Measurements from ENCODE around the gene CLEC18B. TPM values are rescaled to one million over a fixed set of nuclear protein-coding genes. Genes with fewer than 3 reads are reported as not detected.

CLEC18B gene
- total RNA-seq, 4 donors from 2014 or later = 0.30 to 1.4 TPM; not detected in 2

DNA sequence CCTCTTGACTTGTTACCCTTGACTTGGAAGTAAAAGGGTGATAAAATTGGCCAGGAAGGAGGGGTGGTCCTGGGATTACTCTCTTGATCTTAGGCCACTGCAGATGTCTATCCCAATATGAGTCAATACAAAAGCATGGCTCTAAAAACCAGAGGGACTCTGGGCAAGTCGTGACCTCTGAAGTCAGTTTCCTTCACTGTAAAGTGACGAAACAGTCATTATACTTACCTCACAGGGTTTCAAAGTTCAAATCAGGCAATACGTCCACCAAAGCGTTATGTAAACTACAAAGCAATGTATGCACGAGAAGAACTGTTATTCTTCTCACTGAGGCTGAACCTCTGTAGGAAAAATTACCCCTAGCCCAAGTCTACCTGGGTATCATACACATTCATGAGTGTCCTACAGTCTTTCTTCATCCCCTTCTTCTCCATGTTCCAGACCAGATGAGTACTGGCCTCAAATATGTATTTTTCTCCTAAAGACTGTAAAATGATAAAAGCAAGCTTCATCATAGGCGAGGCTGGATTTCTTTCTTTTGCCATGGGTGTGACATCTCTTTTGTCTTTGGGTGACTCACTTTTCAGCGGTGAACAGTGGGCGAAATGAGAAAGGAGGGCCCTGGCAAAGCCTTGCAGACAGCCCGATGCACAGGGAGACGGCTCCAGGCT, 34.5 kb upstream of the CLEC18B start:
- DNase-seq (ENCODE audit: low spot score in 2 of 2) = no peak
- intact Hi-C loops (cut with DNase I; ENCODE audit: low total_unique reads) = no loop called here
- WGBS, 2 donors = 75 to 80% methylated on average over 10 of the region's 10 CpGs
- TF ChIP-seq, protein P1, sequence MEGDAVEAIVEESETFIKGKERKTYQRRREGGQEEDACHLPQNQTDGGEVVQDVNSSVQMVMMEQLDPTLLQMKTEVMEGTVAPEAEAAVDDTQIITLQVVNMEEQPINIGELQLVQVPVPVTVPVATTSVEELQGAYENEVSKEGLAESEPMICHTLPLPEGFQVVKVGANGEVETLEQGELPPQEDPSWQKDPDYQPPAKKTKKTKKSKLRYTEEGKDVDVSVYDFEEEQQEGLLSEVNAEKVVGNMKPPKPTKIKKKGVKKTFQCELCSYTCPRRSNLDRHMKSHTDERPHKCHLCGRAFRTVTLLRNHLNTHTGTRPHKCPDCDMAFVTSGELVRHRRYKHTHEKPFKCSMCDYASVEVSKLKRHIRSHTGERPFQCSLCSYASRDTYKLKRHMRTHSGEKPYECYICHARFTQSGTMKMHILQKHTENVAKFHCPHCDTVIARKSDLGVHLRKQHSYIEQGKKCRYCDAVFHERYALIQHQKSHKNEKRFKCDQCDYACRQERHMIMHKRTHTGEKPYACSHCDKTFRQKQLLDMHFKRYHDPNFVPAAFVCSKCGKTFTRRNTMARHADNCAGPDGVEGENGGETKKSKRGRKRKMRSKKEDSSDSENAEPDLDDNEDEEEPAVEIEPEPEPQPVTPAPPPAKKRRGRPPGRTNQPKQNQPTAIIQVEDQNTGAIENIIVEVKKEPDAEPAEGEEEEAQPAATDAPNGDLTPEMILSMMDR (IDR thresholded peaks at IDR 0.05) = no peak
- H3K4me3 ChIP-seq (ENCODE audit: low read depth, poor library complexity, severe bottlenecking) = no peak overlapping the region

DNA sequence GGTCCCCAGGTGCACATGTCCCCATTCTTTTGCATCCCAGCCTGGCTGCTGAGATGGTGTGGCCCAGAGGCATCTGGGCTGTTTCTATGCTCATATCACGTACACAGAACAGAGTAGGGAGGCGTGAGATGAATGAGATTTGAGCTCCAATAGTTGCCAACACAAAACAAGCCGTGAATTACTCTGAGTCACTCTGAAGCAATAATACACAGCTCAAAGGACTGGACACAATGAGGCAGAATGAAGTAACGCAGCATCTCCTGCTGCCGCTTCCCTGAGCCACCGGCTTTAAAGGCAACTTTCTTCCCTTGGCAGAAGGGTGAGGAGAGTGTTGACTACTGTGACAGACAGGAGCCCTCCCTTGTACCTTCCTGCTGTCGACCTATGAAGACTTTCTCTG, 33.9 kb upstream of the CLEC18B start:
- H3K4me3 ChIP-seq (ENCODE audit: low read depth, poor library complexity, severe bottlenecking) = no peak overlapping the region
- TF ChIP-seq, protein P1 (IDR thresholded peaks at IDR 0.05) = no peak
- intact Hi-C loops (cut with DNase I; ENCODE audit: low total_unique reads) = no loop called here
- DNase-seq (ENCODE audit: low spot score in 2 of 2) = no peak
- WGBS, 2 donors = 70 to 83% methylated on average over 7 of the region's 7 CpGs

DNA sequence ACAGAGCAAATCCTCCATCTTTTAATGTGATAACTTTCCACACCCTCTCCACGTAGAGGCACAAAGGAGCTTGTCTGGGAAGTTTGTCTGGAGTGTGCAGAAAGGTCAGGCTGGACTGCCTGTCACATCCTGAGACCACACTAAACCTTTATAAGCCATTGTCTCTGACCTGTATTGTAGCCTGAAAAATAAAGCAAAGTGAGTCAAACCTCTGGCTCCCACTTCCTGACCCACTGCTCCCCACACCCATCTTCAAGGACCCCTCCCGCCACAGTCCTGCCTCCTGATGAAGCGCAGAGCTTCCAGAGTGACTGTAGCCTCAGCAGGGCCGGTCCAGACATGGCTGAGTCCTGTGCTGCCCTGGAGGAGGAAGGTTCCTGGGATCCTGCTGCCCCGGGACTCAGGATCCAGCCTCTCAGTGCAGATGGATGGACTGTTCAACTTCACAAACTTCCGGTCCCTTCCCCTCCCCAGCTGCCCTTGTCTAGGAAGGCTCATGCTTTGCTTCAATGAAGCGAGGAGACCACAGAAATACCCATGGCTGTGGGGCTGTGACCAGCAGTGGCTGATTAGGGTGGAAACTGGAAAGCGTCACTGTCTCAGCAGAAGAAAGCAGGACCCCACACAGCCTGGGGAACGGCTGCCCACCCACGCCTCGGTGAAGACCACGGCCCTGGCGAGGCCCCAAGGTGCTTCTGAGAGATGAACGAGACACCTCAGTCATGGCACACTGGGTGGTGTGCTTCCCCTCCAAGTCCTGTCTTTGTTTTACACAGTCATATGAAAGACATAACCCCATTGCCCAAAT, 30.9 kb upstream of the CLEC18B start:
- H3K4me3 ChIP-seq (ENCODE audit: low read depth, poor library complexity, severe bottlenecking) = no peak overlapping the region
- TF ChIP-seq, protein P1 (IDR thresholded peaks at IDR 0.05) = no peak
- TF ChIP-seq POLR2A (IDR thresholded peaks at IDR 0.05) = no peak
- intact Hi-C loops (cut with DNase I; ENCODE audit: low total_unique reads) = no loop called here
- no peak for DNase-seq (ENCODE audit: low spot score in 2 of 2)
- 91 to 97% methylated on average over 9 to 14 of the region's 14 CpGs for WGBS, 2 donors

DNA sequence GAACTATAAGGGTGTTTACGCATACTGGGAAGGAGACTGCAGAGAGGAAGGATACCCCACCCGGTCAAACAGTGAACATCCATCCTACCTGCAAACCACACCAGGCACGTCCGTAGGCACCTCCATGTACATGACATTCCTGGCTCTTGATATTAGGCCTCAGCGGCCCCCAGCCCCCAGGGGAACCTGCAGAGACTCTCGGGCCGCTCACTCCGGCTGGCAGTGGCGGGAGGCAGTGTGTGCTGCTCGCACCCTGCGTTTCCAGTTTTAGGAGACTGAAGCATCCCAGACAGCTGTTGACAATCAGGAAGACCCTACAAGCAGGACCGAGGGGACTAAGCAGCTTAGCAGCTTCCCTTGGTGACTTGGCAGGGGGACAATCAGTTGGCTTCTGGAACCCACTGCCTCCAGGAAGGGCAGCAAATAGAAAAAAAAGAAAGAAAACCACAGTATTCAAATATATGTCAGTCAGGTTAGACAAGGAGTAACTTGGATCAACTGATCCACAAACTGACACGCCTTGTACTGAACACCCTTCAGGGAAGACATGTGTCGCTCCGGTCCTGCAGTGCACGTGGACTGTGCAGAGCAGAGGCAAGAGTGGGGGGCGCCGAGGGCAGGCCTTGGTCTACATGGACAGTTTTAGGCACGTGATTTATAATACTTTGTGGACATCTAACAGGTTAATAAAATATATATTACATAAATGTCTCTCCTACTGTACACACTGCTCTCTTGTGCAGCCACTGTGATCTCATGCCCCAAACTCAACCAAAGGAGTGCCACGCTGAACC, 29.9 kb upstream of the CLEC18B start:
- intact Hi-C loops (cut with DNase I; ENCODE audit: low total_unique reads) = no loop called here
- no peak for TF ChIP-seq POLR2A (IDR thresholded peaks at IDR 0.05)
- TF ChIP-seq, protein P1 (IDR thresholded peaks at IDR 0.05) = no peak
- no peak for DNase-seq (ENCODE audit: low spot score in 2 of 2)
- H3K4me3 ChIP-seq (ENCODE audit: low read depth, poor library complexity, severe bottlenecking) = no peak overlapping the region
- WGBS, 2 donors = 91 to 92% methylated on average over 20 of the region's 20 CpGs

DNA sequence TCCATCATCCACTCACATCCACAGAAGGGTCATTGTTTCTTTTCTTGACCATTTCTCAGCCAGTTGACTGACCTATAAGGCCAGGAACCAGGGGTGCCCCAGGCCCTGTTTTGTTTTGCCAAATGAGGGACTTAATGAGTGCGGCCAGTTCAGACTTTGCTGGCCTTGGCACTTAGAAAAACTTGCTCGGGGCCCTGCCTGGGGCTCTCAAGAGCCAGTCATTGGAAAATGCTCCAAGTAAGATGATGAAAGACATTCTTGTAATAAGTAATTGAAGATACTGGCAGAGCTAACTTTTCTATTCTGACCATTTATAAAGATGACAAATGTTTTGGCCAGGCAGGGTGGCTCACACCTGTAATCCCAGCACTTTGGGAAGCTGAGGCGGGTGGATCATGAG, 29.0 kb upstream of the CLEC18B start:
- no peak for DNase-seq (ENCODE audit: low spot score in 2 of 2)
- intact Hi-C loops (cut with DNase I; ENCODE audit: low total_unique reads) = no loop called here
- 85 to 91% methylated on average over 3 of the region's 3 CpGs for WGBS, 2 donors
- TF ChIP-seq POLR2A (IDR thresholded peaks at IDR 0.05) = no peak
- TF ChIP-seq, protein P1 (IDR thresholded peaks at IDR 0.05) = no peak
- no peak overlapping the region for H3K4me3 ChIP-seq (ENCODE audit: low read depth, poor library complexity, severe bottlenecking)
